HepG2 (cell line): ENCODE data around the gene SLC35B2. TPM values are rescaled to one million over a fixed set of nuclear protein-coding genes. Genes with fewer than 3 reads are reported as not detected.

Source experiments
- CREBL2 ChIP-seq: sonication (generic); formaldehyde crosslinking; IDR thresholded peaks from 2 replicates; pipeline ENCODE4 v1.8.1; 2023; ENCODE audit warnings: missing genetic modification reagents, mild to moderate bottlenecking, borderline replicate concordance
- EED ChIP-seq: sonication (generic); formaldehyde crosslinking; IDR thresholded peaks from 2 replicates; pipeline ENCODE4 v1.5.0; 2020; ENCODE audit warnings: mild to moderate bottlenecking, missing genetic modification reagents
- ELF4 ChIP-seq: sonication (generic); formaldehyde crosslinking; IDR thresholded peaks from 2 replicates; pipeline ENCODE4 v1.5.0; 2020; ENCODE audit warnings: missing genetic modification reagents, mild to moderate bottlenecking, moderate library complexity, borderline replicate concordance
- GMEB1 ChIP-seq: sonication (generic); formaldehyde crosslinking; IDR thresholded peaks from 2 replicates; pipeline ENCODE4 v1.5.1; 2020; ENCODE audit warnings: missing genetic modification reagents, mild to moderate bottlenecking, borderline replicate concordance
- GPBP1L1 ChIP-seq: sonication (generic); formaldehyde crosslinking; IDR thresholded peaks from 2 replicates; pipeline ENCODE4 v1.5.0; 2020; ENCODE audit warnings: mild to moderate bottlenecking, missing genetic modification reagents
- GZF1 ChIP-seq: sonication (generic); formaldehyde crosslinking; IDR thresholded peaks from 2 replicates; pipeline ENCODE4 v1.5.1; 2020; ENCODE audit warnings: mild to moderate bottlenecking, missing genetic modification reagents
- HES4 ChIP-seq: sonication (generic); formaldehyde crosslinking; IDR thresholded peaks from 2 replicates; pipeline ENCODE4 v1.9.0; 2021; ENCODE audit warnings: mild to moderate bottlenecking, missing genetic modification reagents, borderline replicate concordance
- HHEX ChIP-seq: IDR thresholded peaks from 2 replicates; pipeline ENCODE4 v1.6.1; 2016; ENCODE audit warnings: control low read depth
- IRF9 ChIP-seq: sonication (generic); formaldehyde crosslinking; IDR thresholded peaks from 2 replicates; pipeline ENCODE4 v1.8.0; 2022; ENCODE audit warnings: missing genetic modification reagents, mild to moderate bottlenecking, borderline replicate concordance
- KLF16 ChIP-seq, 2 experiments: sonication (generic) in 1 of 2; formaldehyde crosslinking in 1 of 2; IDR thresholded peaks; 2 replicates each; pipeline versions ENCODE4 v1.6.1 to v1.8.0; 2016 to 2023; ENCODE audit warnings: missing genetic modification reagents in 2 of 2, missing compliant biosample characterization in 1 of 2
- TEAD3 ChIP-seq: optimal IDR thresholded peaks from 2 replicates; pipeline ENCODE3; 2016; ENCODE audit warnings: borderline replicate concordance
- ZBTB33 ChIP-seq: sonication (generic); formaldehyde crosslinking; IDR thresholded peaks from 2 replicates; pipeline ENCODE4 v1.4.0; 2020; ENCODE audit warnings: missing genetic modification reagents
- ZEB1 ChIP-seq: IDR thresholded peaks from 2 replicates; pipeline ENCODE4 v1.6.1; 2012; ENCODE audit warnings: mild to moderate bottlenecking, low read depth, inconsistent platforms; ENCODE audit not compliant: insufficient replicate concordance
- ZFYVE20 ChIP-seq: sonication (generic); formaldehyde crosslinking; IDR thresholded peaks from 2 replicates; pipeline ENCODE4 v1.8.0; 2023; ENCODE audit warnings: low read depth, mild to moderate bottlenecking, moderate library complexity, missing genetic modification reagents, borderline replicate concordance
- ZGPAT ChIP-seq: IDR thresholded peaks from 2 replicates; pipeline ENCODE4 v1.6.1; 2016; ENCODE audit warnings: mild to moderate bottlenecking
- ZNF207 ChIP-seq: fragments of 450-650 bp; IDR thresholded peaks from 2 replicates; pipeline ENCODE4 v1.6.1; 2016; ENCODE audit warnings: antibody characterized with exemption, borderline replicate concordance
- ZNF530 ChIP-seq: sonication (generic); formaldehyde crosslinking; IDR thresholded peaks from 2 replicates; pipeline ENCODE4 v1.5.0; 2020; ENCODE audit warnings: low read depth, mild to moderate bottlenecking, missing genetic modification reagents
- ZNF558 ChIP-seq: sonication (generic); formaldehyde crosslinking; IDR thresholded peaks from 2 replicates; pipeline ENCODE4 v1.9.0; 2022; ENCODE audit warnings: mild to moderate bottlenecking, missing genetic modification reagents, borderline replicate concordance
- ZNF619 ChIP-seq: sonication (generic); formaldehyde crosslinking; IDR thresholded peaks from 2 replicates; pipeline ENCODE4 v1.4.0; 2020; ENCODE audit warnings: mild to moderate bottlenecking, missing genetic modification reagents
- ZNF747 ChIP-seq: sonication (generic); formaldehyde crosslinking; IDR thresholded peaks from 2 replicates; pipeline ENCODE4 v1.8.1; 2023; ENCODE audit warnings: missing genetic modification reagents, mild to moderate bottlenecking, borderline replicate concordance
- polyA plus RNA-seq, 8 experiments: library from polyadenylated mRNA; depleted of rRNA in 3 of 8; stranded (reverse) in 7 of 8; unstranded in 1 of 8; fragments of >200 nt; fragmentation: Illumina TruSeq in 4 of 8; extraction: Trizol in 4 of 8; gene quantifications; 2 replicates each; pipeline versions ENCODE4 v1.2.1 to v1.2.3, GENCODE V29; 2011 to 2016; ENCODE audit warnings: low read depth in 4 of 8, missing spikeins in 1 of 8, mixed read lengths in 1 of 8; ENCODE audit not compliant: insufficient read depth in 1 of 8
- total RNA-seq, 5 experiments: library from RNA; depleted of rRNA; stranded (reverse); fragments of >200 nt; fragmentation: Illumina TruSeq; extraction: Trizol; gene quantifications; 2 replicates each; pipeline ENCODE4 v1.2.3, GENCODE V29; 2016; ENCODE audit warnings: low read depth in 1 of 5

The SLC35B2 gene
- total and polyA plus RNA-seq, 2 of the 13 experiments (the other 11 are each of a cell fraction or from before 2014, with no cell fraction given), result 61.1 to 148 TPM

GRCh38 chr6:44246663-44247337 lies 10.5 kb downstream of the SLC35B2 start, which contains the start of gene HSP90AB1 (continued):
- TF ChIP-seq ZNF530 (CRISPR knock-in tag), result 0 out of 2 replicates have a peak, but pooled peaks have one; percentile 28
- no peak for TF ChIP-seq ZFYVE20
- peak; percentile 67 for TF ChIP-seq HES4 (CRISPR knock-in tag)
- TF ChIP-seq ZNF558, result 0 out of 2 replicates have a peak, but pooled peaks have one; percentile 45
- TF ChIP-seq ELF4 (CRISPR knock-in tag), result no peak
- TF ChIP-seq ZBTB33, result peak; percentile 42
- TF ChIP-seq ZEB1, result peak; percentile 52
- 0 out of 2 replicates have a peak, but pooled peaks have one; percentile 22 for TF ChIP-seq ZNF207
- TF ChIP-seq KLF16 (CRISPR knock-in tag; IDR thresholded peaks at IDR 0.05), result peak; percentile 24 to 89; a peak in 2 of 4 replicates
- 0 out of 2 replicates have a peak, but pooled peaks have one; percentile 85 for TF ChIP-seq CREBL2 (CRISPR knock-in tag)
- peak; percentile 22; the same call in 1 of the 2 replicates for TF ChIP-seq ZGPAT (CRISPR knock-in tag)
- 0 out of 2 replicates have a peak, but pooled peaks have one; percentile 30 for TF ChIP-seq HHEX
- TF ChIP-seq EED (CRISPR knock-in tag), result 0 out of 2 replicates have a peak, but pooled peaks have one; percentile 77
- no peak for TF ChIP-seq TEAD3
- TF ChIP-seq GZF1 (CRISPR knock-in tag), result no peak; the same call in 1 of the 2 replicates
- 0 out of 2 replicates have a peak, but pooled peaks have one; percentile 2 for TF ChIP-seq ZNF619 (CRISPR knock-in tag)
- TF ChIP-seq GMEB1 (CRISPR knock-in tag), result no peak; the same call in 1 of the 2 replicates
- TF ChIP-seq ZNF747, result peak; percentile 58; the same call in 1 of the 2 replicates
- peak; percentile 22 for TF ChIP-seq IRF9 (CRISPR knock-in tag)
- TF ChIP-seq GPBP1L1, result no peak
